HepG2 (cell line): ENCODE results near the gene SNRPD2. TPM values are rescaled to one million over a fixed set of nuclear protein-coding genes. Genes with fewer than 3 reads are reported as not detected.

Experiments
- EHMT2 ChIP-seq: fragments of 200-600 bp; sonication (generic); IDR thresholded peaks from 2 replicates; pipeline ENCODE4 v1.7.0; 2017; ENCODE audit warnings: antibody characterized with exemption, low read depth, low read length, borderline replicate concordance
- EP300 ChIP-seq, 3 experiments: sonication (generic) in 1 of 3; formaldehyde crosslinking in 1 of 3; IDR thresholded peaks; 2 replicates each; pipeline versions ENCODE4 v1.5.1 to v1.6.1; 2011 to 2020; ENCODE audit warnings: low read depth in 2 of 3, low read length in 2 of 3, borderline replicate concordance in 1 of 3, improper control_type of control experiment in 1 of 3, mild to moderate bottlenecking in 1 of 3, missing genetic modification reagents in 1 of 3, moderate library complexity in 1 of 3
- GATAD1 ChIP-seq: IDR thresholded peaks from 2 replicates; pipeline ENCODE4 v1.6.1; 2016; ENCODE audit warnings: missing genetic modification reagents, missing compliant biosample characterization
- HDAC1 ChIP-seq: sonication (generic); formaldehyde crosslinking; IDR thresholded peaks from 2 replicates; pipeline ENCODE4 v1.5.1; 2020; ENCODE audit warnings: mild to moderate bottlenecking, missing genetic modification reagents
- KDM5B ChIP-seq: sonication (generic); formaldehyde crosslinking; IDR thresholded peaks from 2 replicates; pipeline ENCODE4 v1.4.0; 2020; ENCODE audit warnings: missing genetic modification reagents, mild to moderate bottlenecking, borderline replicate concordance
- MEF2D ChIP-seq: sonication (generic); formaldehyde crosslinking; IDR thresholded peaks from 2 replicates; pipeline ENCODE4 v1.5.1; 2020; ENCODE audit warnings: mild to moderate bottlenecking, missing genetic modification reagents
- MXD3 ChIP-seq: IDR thresholded peaks from 2 replicates; pipeline ENCODE4 v1.6.1; 2016; ENCODE audit warnings: mild to moderate bottlenecking, missing biosample characterization, missing genetic modification reagents
- PAWR ChIP-seq: sonication (generic); formaldehyde crosslinking; IDR thresholded peaks from 2 replicates; pipeline ENCODE4 v1.4.0; 2020; ENCODE audit warnings: missing genetic modification reagents, mild to moderate bottlenecking, borderline replicate concordance
- POLR2AphosphoS5 ChIP-seq: IDR thresholded peaks from 2 replicates; pipeline ENCODE4 v1.6.1; 2012; ENCODE audit warnings: low read depth, low read length
- PTBP1 ChIP-seq: fragments of 200-400 bp; formaldehyde crosslinking; IDR thresholded peaks from 2 replicates; pipeline ENCODE4 v1.6.1; 2018; ENCODE audit warnings: low read length, low read depth; ENCODE audit not compliant: poor library complexity, severe bottlenecking
- RELA ChIP-seq: sonication (generic); formaldehyde crosslinking; IDR thresholded peaks from 2 replicates; pipeline ENCODE4 v1.4.0; 2020; ENCODE audit warnings: missing genetic modification reagents
- SAP130 ChIP-seq: IDR thresholded peaks from 2 replicates; pipeline ENCODE4 v1.6.1; 2016; ENCODE audit warnings: low read depth
- SOX13 ChIP-seq, 3 experiments: fragments of 450-650 bp in 1 of 3; sonication (generic) in 1 of 3; formaldehyde crosslinking in 1 of 3; IDR thresholded peaks in 2 of 3; conservative IDR thresholded peaks in 1 of 3; 2 replicates each; pipeline versions ENCODE4 v1.5.0 to v1.6.1; 2016 to 2020; ENCODE audit warnings: antibody characterized with exemption in 1 of 3, mild to moderate bottlenecking in 1 of 3, missing compliant biosample characterization in 1 of 3, missing genetic modification reagents in 1 of 3, moderate library complexity in 1 of 3
- TMF1 ChIP-seq: sonication (generic); formaldehyde crosslinking; IDR thresholded peaks from 2 replicates; pipeline ENCODE4 v1.8.1; 2022; ENCODE audit warnings: low read depth, missing genetic modification reagents
- ZFX ChIP-seq: sonication (generic); formaldehyde crosslinking; IDR thresholded peaks from 2 replicates; pipeline ENCODE4 v1.4.0; 2020; ENCODE audit warnings: mild to moderate bottlenecking, low read depth, missing genetic modification reagents, moderate library complexity
- ZNF574 ChIP-seq: sonication (generic); formaldehyde crosslinking; IDR thresholded peaks from 2 replicates; pipeline ENCODE4 v1.4.0; 2020; ENCODE audit warnings: missing genetic modification reagents
- ZNF761 ChIP-seq: sonication (generic); formaldehyde crosslinking; conservative IDR thresholded peaks from 2 replicates; pipeline ENCODE4 v1.4.0; 2020; ENCODE audit warnings: mild to moderate bottlenecking, missing genetic modification reagents
- ZSCAN29 ChIP-seq: sonication (generic); formaldehyde crosslinking; conservative IDR thresholded peaks from 2 replicates; pipeline ENCODE4 v1.4.0; 2020; ENCODE audit warnings: mild to moderate bottlenecking, missing genetic modification reagents
- polyA plus RNA-seq, 8 experiments: library from polyadenylated mRNA; depleted of rRNA in 3 of 8; stranded (reverse) in 7 of 8; unstranded in 1 of 8; fragments of >200 nt; fragmentation: Illumina TruSeq in 4 of 8; extraction: Trizol in 4 of 8; gene quantifications; 2 replicates each; pipeline versions ENCODE4 v1.2.1 to v1.2.3, GENCODE V29; 2011 to 2016; ENCODE audit warnings: low read depth in 4 of 8, missing spikeins in 1 of 8, mixed read lengths in 1 of 8; ENCODE audit not compliant: insufficient read depth in 1 of 8
- total RNA-seq, 5 experiments: library from RNA; depleted of rRNA; stranded (reverse); fragments of >200 nt; fragmentation: Illumina TruSeq; extraction: Trizol; gene quantifications; 2 replicates each; pipeline ENCODE4 v1.2.3, GENCODE V29; 2016; ENCODE audit warnings: low read depth in 1 of 5
- TF ChIP-seq, protein P1 (sequence below): sonication (generic); formaldehyde crosslinking; IDR thresholded peaks from 2 replicates; pipeline ENCODE4 v1.4.0; 2020; ENCODE audit warnings: missing genetic modification reagents
- TF ChIP-seq, protein P2 (sequence below): sonication (generic); formaldehyde crosslinking; IDR thresholded peaks from 2 replicates; pipeline ENCODE4 v1.5.0; 2020; ENCODE audit warnings: mild to moderate bottlenecking, missing genetic modification reagents, moderate library complexity

The SNRPD2 gene
- total and polyA plus RNA-seq, 2 of the 13 experiments (the other 11 are each of a cell fraction or from before 2014, with no cell fraction given) = 299 to 485 TPM

DNA sequence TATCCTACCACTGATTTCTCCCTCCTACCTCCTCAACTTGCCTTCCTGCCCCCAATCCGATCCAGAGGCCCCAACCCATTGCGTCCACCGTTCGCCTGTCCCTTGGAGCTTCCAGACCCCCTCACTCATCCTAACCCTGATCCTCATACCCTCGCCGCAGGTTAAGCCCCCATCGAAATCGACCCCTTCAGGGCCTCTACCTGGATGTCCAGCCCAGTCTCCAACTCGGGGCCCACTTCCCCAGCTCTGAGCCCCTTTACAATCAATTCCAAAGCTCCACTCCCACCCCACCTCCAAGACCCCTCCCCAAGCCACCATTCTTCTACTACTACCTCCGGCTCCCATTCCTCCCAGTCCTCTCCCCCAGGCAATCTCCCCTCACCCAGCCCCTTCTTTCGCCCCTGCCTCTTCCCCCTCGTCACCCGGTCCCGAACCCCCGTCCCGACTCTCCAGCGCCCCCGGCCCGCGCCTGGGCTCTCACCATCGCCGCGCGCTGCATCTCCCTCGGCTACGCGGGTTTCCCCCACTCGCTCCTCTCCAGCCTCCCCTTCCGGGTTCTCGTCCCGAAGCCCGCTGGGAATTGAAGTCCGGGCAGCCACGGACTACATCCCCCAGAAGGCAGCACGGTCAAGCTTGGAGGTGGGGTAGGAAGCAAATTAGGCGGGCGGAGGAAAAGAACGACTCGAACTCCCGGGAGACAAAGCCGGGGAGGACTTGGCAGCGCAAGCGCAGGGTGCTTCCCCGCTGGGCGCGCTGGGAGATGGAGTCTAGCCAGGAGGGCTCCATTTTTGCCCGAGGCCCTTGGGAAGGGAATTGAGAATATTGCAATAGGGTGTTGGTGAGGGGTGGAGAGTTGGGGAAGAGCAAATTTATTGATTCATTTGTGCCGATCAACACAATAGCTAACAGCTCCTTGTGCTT is 38.9 kb upstream of the SNRPD2 start, which contains the start of gene FBXO46 (continued):
- TF ChIP-seq, protein P1, sequence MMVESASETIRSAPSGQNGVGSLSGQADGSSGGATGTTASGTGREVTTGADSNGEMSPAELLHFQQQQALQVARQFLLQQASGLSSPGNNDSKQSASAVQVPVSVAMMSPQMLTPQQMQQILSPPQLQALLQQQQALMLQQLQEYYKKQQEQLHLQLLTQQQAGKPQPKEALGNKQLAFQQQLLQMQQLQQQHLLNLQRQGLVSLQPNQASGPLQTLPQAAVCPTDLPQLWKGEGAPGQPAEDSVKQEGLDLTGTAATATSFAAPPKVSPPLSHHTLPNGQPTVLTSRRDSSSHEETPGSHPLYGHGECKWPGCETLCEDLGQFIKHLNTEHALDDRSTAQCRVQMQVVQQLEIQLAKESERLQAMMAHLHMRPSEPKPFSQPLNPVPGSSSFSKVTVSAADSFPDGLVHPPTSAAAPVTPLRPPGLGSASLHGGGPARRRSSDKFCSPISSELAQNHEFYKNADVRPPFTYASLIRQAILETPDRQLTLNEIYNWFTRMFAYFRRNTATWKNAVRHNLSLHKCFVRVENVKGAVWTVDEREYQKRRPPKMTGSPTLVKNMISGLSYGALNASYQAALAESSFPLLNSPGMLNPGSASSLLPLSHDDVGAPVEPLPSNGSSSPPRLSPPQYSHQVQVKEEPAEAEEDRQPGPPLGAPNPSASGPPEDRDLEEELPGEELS (CRISPR knock-in tag) = no peak
- TF ChIP-seq SOX13 (IDR thresholded peaks at IDR 0.05) = no peak
- TF ChIP-seq SOX13 (CRISPR knock-in tag; conservative IDR thresholded peaks at IDR 0.05 in 1 of 2, IDR thresholded peaks at IDR 0.05 in 1 of 2) = no peak; a peak in 1 of 4 replicates
- no peak for TF ChIP-seq MXD3 (CRISPR knock-in tag)
- no peak for TF ChIP-seq EHMT2
- TF ChIP-seq ZFX (CRISPR knock-in tag) = peak; percentile 74
- TF ChIP-seq, protein P2, sequence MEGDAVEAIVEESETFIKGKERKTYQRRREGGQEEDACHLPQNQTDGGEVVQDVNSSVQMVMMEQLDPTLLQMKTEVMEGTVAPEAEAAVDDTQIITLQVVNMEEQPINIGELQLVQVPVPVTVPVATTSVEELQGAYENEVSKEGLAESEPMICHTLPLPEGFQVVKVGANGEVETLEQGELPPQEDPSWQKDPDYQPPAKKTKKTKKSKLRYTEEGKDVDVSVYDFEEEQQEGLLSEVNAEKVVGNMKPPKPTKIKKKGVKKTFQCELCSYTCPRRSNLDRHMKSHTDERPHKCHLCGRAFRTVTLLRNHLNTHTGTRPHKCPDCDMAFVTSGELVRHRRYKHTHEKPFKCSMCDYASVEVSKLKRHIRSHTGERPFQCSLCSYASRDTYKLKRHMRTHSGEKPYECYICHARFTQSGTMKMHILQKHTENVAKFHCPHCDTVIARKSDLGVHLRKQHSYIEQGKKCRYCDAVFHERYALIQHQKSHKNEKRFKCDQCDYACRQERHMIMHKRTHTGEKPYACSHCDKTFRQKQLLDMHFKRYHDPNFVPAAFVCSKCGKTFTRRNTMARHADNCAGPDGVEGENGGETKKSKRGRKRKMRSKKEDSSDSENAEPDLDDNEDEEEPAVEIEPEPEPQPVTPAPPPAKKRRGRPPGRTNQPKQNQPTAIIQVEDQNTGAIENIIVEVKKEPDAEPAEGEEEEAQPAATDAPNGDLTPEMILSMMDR (CRISPR knock-in tag) = peak; percentile 75
- TF ChIP-seq SAP130 (CRISPR knock-in tag) = peak; percentile 94
- 0 out of 2 replicates have a peak, but pooled peaks have one; percentile 34 for TF ChIP-seq TMF1
- TF ChIP-seq GATAD1 (CRISPR knock-in tag) = peak; percentile 81
- TF ChIP-seq EP300 (IDR thresholded peaks at IDR 0.05; ENCODE audit: low read depth in 2 of 2, low read length in 2 of 2) = peak in 1 of 2 experiments; percentile 12; a peak in 1 of 4 replicates
- TF ChIP-seq EP300 (CRISPR knock-in tag; IDR thresholded peaks at IDR 0.05; ENCODE audit: borderline replicate concordance) = no peak
- TF ChIP-seq ZNF761 = peak; percentile 81; the same call in 1 of the 2 replicates
- TF ChIP-seq ZSCAN29 (CRISPR knock-in tag) = 0 out of 2 replicates have a peak, but pooled peaks have one; percentile 47
- no peak for TF ChIP-seq PAWR (CRISPR knock-in tag)
- TF ChIP-seq POLR2AphosphoS5 = peak; percentile 75
- TF ChIP-seq ZNF574 (CRISPR knock-in tag) = peak; percentile 94
- peak; percentile 83 for TF ChIP-seq HDAC1 (CRISPR knock-in tag)
- TF ChIP-seq KDM5B = peak; percentile 68; the same call in 1 of the 2 replicates
- no peak for TF ChIP-seq RELA
- TF ChIP-seq MEF2D = peak; percentile 66
- peak; percentile 71 for TF ChIP-seq PTBP1
